GM19395 (cell line): Measurements from ENCODE around the gene DEFB115.
"Not testable (repeated sequence)": the region's sequence is repeated elsewhere in the genome, so short reads cannot be mapped to it uniquely, and the experiment has no call there.

Experiments used
- ATAC-seq: cut with Tn5 transposase; IDR thresholded peaks from one replicate; pipeline ENCODE4 v1.9.1; 2021; ENCODE audit warnings: mild to moderate bottlenecking, moderate library complexity; ENCODE audit not compliant: unreplicated experiment

DEFB115 gene

GRCh38 chr20:31257364-31257763 lies at the start of gene DEFB115:
Gene DEFB115 (plus strand): TSS chr20:31257664. CDS start chr20:31257664, 0 bp downstream.
- ATAC-seq, result no peak

GRCh38 chr20:31236953-31237352 lies 20.5 kb upstream of the DEFB115 start:
- no peak for ATAC-seq

DNA sequence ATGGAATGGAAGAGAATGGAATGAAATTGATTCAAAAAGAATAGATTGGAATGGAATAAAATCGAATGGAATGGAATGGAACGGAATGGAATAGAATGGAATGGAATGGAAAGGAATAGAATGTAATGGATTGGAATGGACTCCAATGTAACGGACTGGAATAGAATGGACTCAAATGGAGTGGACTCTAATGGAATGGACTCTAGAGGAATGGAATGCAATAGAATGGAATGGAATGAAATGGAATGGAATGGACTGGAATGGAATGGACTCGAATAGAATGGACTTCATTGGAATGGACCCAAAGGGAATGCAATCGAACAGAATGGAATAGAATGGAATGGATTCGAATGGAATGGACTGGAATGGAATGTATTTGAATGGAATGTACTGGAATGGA lies 19.7 kb upstream of the DEFB115 start:
- no peak for ATAC-seq

DNA sequence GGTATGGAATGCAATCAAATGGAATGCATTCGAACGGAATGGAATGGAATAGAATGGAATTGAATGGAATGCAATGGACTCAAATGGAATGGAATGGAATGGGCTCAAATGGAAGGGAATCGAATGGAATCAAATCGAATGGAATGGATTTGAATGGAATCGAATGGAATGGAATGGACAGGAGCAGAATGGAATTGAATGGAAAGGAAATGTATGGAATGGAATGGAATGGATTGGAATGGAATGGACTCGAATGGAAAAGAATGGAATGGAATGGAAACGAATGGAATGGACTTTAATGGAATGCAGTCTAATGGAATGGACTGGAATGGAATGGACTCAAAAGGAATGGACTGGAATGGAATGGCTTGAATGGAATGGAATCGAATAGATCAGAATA lies 18.3 kb upstream of the DEFB115 start:
- ATAC-seq, result no peak

DNA sequence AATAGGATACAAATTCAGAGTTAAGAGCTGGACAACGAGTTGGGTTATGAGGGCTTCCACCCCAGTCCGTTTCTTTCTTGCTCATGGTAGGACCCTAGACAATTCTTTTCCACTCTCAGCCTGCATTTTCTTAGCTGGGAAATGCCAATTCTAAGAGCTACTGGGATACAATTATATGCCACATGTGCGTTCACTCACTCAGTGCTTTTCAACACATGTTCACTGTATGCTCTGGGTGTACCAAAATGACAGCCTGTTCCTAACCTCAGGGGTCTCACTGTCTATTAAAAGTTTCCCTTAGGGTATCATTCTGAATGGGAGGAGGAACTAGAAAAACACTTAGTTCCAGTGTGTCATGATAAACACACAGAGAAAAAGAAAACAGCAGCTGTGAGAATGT lies 505 bp upstream of the DEFB115 start:
- no peak for ATAC-seq

GRCh38 chr20:31260326-31260932 lies 3.0 kb downstream of the DEFB115 start:
- no peak for ATAC-seq

- no peak for ATAC-seq
These were observed 17.0 kb downstream of the DEFB115 start for GRCh38 chr20:31274441-31274840.

- ATAC-seq, result no peak
These were observed 20.7 kb downstream of the DEFB115 start for GRCh38 chr20:31278178-31278577.

GRCh38 chr20:31284964-31285363 lies 27.5 kb downstream of the DEFB115 start:
- not testable (repeated sequence) for ATAC-seq

GRCh38 chr20:31308535-31309162 lies 51.2 kb downstream of the DEFB115 start, which contains the start of gene DEFB116:
Gene DEFB116 (minus strand): TSS chr20:31308585. CDS start chr20:31308585, 0 bp downstream.
- no peak for ATAC-seq
